GM12878 (cell line): Measurements from ENCODE around the gene TATDN3. TPM values are rescaled to one million over a fixed set of nuclear protein-coding genes. Genes with fewer than 3 reads are reported as not detected.

Source experiments
- ATAC-seq: fragments of 200-7000 bp; cut with Tn5 transposase; 3 replicates; pipeline ENCODE4 v1.9.1; 2020; ENCODE audit warnings: mild to moderate bottlenecking, moderate library complexity
- BruUV-seq: library from RNA; stranded (reverse); fragments of 400-500 nt; replicated peaks from 2 replicates; lab custom pipeline; 2021; lab: Mats Ljungman, UMichigan
- CTCF ChIA-PET: fragments of 300-600 bp; sonication (Branson Sonifier 250); formaldehyde crosslinking; extraction: SDS; loops from one replicate; lab custom pipeline; 2021; ENCODE audit warnings: inconsistent platforms; lab: Yijun Ruan, JAX
- POLR2A ChIA-PET: fragments of 350-600 bp; formaldehyde crosslinking; extraction: SDS; loops from one replicate; lab custom pipeline; 2021; ENCODE audit warnings: inconsistent platforms; lab: Charles Lee
- RAD21 ChIA-PET: fragments of 300-600 bp; sonication (Branson Sonifier 250); formaldehyde crosslinking; loops from one replicate; lab custom pipeline; 2023; ENCODE audit warnings: antibody characterized with exemption; ENCODE audit not compliant: unreplicated experiment; lab: Charles Lee
- SMC1A ChIA-PET: fragments of 300-600 bp; sonication (Branson Sonifier 250); formaldehyde crosslinking; loops from one replicate; lab custom pipeline; 2023; ENCODE audit not compliant: unreplicated experiment, uncharacterized antibody; lab: Charles Lee
- DNase-seq: peaks from one replicate; pipeline ENCODE4 v3.0.0-alpha.2; 2011; ENCODE audit warnings: low read depth, low spot score
- FAIRE-seq: peaks from 3 replicates; lab custom pipeline; 2011; peaks lifted over from hg19 to GRCh38; lab: Jason Lieb, UNC
- H2AFZ ChIP-seq: 2 replicates; pipeline ENCODE4 v1.6.0; 2011; ENCODE audit warnings: low read depth, low read length, control low read depth; ENCODE audit not compliant: control insufficient read depth
- H3K27ac ChIP-seq: 2 replicates; pipeline ENCODE4 v1.5.1; 2011; ENCODE audit warnings: control low read depth; ENCODE audit not compliant: control insufficient read depth, insufficient read depth
- H3K27me3 ChIP-seq, 2 experiments: replicated peaks in 1 of 2; 2 replicates each; pipeline versions ENCODE4 v1.6.0 to v1.6.1; 2011; ENCODE audit warnings: low read length in 1 of 2; ENCODE audit not compliant: control insufficient read depth in 2 of 2, insufficient read depth in 2 of 2
- H3K36me3 ChIP-seq, 2 experiments: 2 replicates each; pipeline ENCODE4 v1.5.1; 2011; ENCODE audit warnings: low read length in 1 of 2; ENCODE audit not compliant: control insufficient read depth in 2 of 2, insufficient read depth in 2 of 2
- H3K4me1 ChIP-seq: 2 replicates; pipeline ENCODE4 v1.6.1; 2011; ENCODE audit warnings: mild to moderate bottlenecking, low read length, moderate library complexity, mixed read lengths; ENCODE audit not compliant: control insufficient read depth, insufficient read depth
- H3K4me2 ChIP-seq: 2 replicates; pipeline ENCODE4 v1.6.0; 2011; ENCODE audit warnings: control low read depth; ENCODE audit not compliant: control insufficient read depth, insufficient read depth
- H3K4me3 ChIP-seq: fragments of 200-600 bp; sonication (generic); 2 replicates; pipeline ENCODE4 v1.5.1; 2016
- H3K79me2 ChIP-seq: 2 replicates; pipeline ENCODE4 v1.6.0; 2011; ENCODE audit warnings: low read length; ENCODE audit not compliant: control insufficient read depth, insufficient read depth
- H3K9ac ChIP-seq: 2 replicates; pipeline ENCODE4 v1.8.0; 2011; ENCODE audit warnings: low read length, control low read depth, mixed read lengths; ENCODE audit not compliant: control insufficient read depth, insufficient read depth
- H3K9me3 ChIP-seq: replicated peaks from 3 replicates; pipeline ENCODE4 v1.5.1; 2011; ENCODE audit warnings: mild to moderate bottlenecking, low read length; ENCODE audit not compliant: control insufficient read depth, insufficient read depth
- H4K20me1 ChIP-seq: 2 replicates; pipeline ENCODE4 v1.6.0; 2011; ENCODE audit not compliant: control insufficient read depth, insufficient read depth
- ATF7 ChIP-seq: fragments of 450-650 bp; IDR thresholded peaks from 2 replicates; pipeline ENCODE4 v1.6.1; 2016; ENCODE audit warnings: low read depth, mild to moderate bottlenecking
- BHLHE40 ChIP-seq, 2 experiments: fragments of 450-650 bp in 1 of 2; IDR thresholded peaks; 2 replicates each; pipeline ENCODE4 v1.6.1; 2011 to 2017; ENCODE audit warnings: low read depth in 2 of 2, borderline replicate concordance in 1 of 2, improper control_type of control experiment in 1 of 2, low read length in 1 of 2, mild to moderate bottlenecking in 1 of 2
- EED ChIP-seq: sonication (generic); IDR thresholded peaks from 2 replicates; pipeline ENCODE4 v1.6.1; 2016; ENCODE audit warnings: antibody characterized with exemption, low read depth
- ESRRA ChIP-seq: IDR thresholded peaks from 2 replicates; pipeline ENCODE4 v1.6.1; 2012; ENCODE audit warnings: mild to moderate bottlenecking, low read length, improper control_type of control experiment
- HDGF ChIP-seq: fragments of 450-650 bp; IDR thresholded peaks from 2 replicates; pipeline ENCODE4 v1.6.1; 2016; ENCODE audit warnings: antibody characterized with exemption
- NBN ChIP-seq: fragments of 450-650 bp; IDR thresholded peaks from 2 replicates; pipeline ENCODE4 v1.6.1; 2016
- NFXL1 ChIP-seq: fragments of 450-650 bp; IDR thresholded peaks from 2 replicates; pipeline ENCODE4 v1.6.1; 2017; ENCODE audit warnings: antibody characterized with exemption, mild to moderate bottlenecking, borderline replicate concordance
- RB1 ChIP-seq: fragments of 450-650 bp; formaldehyde crosslinking; IDR thresholded peaks from 2 replicates; pipeline ENCODE4 v1.6.1; 2017; ENCODE audit warnings: mild to moderate bottlenecking, borderline replicate concordance
- RFX5 ChIP-seq: IDR thresholded peaks from 2 replicates; pipeline ENCODE4 v1.6.1; 2011; ENCODE audit warnings: low read depth, low read length, improper control_type of control experiment
- TBL1XR1 ChIP-seq: IDR thresholded peaks from 2 replicates; pipeline ENCODE4 v1.6.1; 2012; ENCODE audit warnings: low read depth, low read length, improper control_type of control experiment
- ZBED1 ChIP-seq: IDR thresholded peaks from 2 replicates; pipeline ENCODE4 v1.6.1; 2016; ENCODE audit warnings: borderline replicate concordance
- WGBS: methylation state at CpG from one replicate; pipeline ENCODE4 v1.1.6; 2016; ENCODE audit warnings: low lambda C conversion rate; ENCODE audit not compliant: insufficient replicate concordance, insufficient coverage; ENCODE audit errors: missing lambda C conversion rate; 5-methylcytosine and 5-hydroxymethylcytosine counted together
- in situ Hi-C: fragments of 300-500 bp; cut with MboI; formaldehyde crosslinking; loops from 9 replicates; pipeline ENCODE4 v1.14.3; 2018; ENCODE audit warnings: mixed read lengths
- intact Hi-C: fragments of 100-400 bp; cut with micrococcal nuclease; formaldehyde crosslinking; loops from one replicate; pipeline ENCODE4 v1.14.2; 2022; ENCODE audit not compliant: unreplicated experiment
- polyA plus RNA-seq, 11 experiments: library from polyadenylated mRNA; depleted of rRNA in 4 of 11; unstranded in 6 of 11; stranded (reverse) in 5 of 11; fragments of >200 nt; fragmentation: Nextera tagmentation in 4 of 11; fragmentation: Illumina TruSeq in 1 of 11; extraction: Ambion mirVana in 4 of 11; extraction: Trizol in 1 of 11; gene quantifications; 1 replicate in 1 of 11; 2 replicates in 10 of 11; pipeline versions ENCODE4 v1.2.1 to v1.2.3, GENCODE V29; 2011 to 2016; ENCODE audit warnings: inconsistent platforms in 2 of 11, missing spikeins in 2 of 11, low read depth in 1 of 11
- total RNA-seq, 4 experiments: library from RNA; depleted of rRNA in 3 of 4; stranded (reverse); fragments of >200 nt in 3 of 4; fragmentation: Illumina TruSeq in 1 of 4; extraction: Trizol in 1 of 4; gene quantifications; 2 replicates each; pipeline versions ENCODE4 v1.2.1 to v1.2.3, GENCODE V29; 2013 to 2021

TATDN3 gene
- total and polyA plus RNA-seq, 10 of the 15 experiments (the other 5 are each of a cell fraction or from before 2014, with no cell fraction given) = 15.5 to 40.0 (median 22.7) TPM

- no peak for TF ChIP-seq ESRRA
- TF ChIP-seq ATF7 = no peak
- no peak for TF ChIP-seq RB1
Measured at GRCh38 chr1:212827831-212828278, 36.2 kb downstream of the TATDN3 start (continued).

DNA sequence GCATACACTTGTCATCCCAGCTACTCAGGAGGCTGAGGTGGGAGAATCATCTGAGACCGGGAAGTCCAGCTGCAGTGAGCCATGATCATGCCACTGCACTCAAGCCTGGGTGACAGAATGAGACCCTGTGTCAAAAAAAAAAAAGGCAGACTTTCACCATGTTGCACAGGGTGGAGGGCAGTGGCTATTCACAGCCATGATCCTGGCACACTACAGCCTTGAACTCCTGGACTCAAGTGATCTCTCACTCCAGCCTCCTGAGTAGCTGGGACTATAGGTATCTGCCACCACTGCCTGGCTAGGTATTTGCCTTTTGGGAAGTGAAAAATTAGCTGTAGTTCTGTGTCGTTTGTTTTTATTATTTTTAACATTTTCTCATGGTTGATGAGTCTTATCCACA, 36.7 kb downstream of the TATDN3 start:
- Histone ChIP-seq H3K9ac (no peak overlapping the region), H3K27ac (no peak overlapping the region), H3K27me3 (no peaks in the 10 kb centered on the region), H3K4me1 (peaks cover 13% of the 10 kb centered on the region), H3K9me3 (peaks cover 18% of the 10 kb centered on the region), H3K4me2 (no peak overlapping the region), H3K36me3 (no peaks in the 10 kb centered on the region), H2AFZ (no peak overlapping the region), H4K20me1 (no peaks in the 10 kb centered on the region), H3K4me3 (no peak overlapping the region), H3K79me2 (no peaks in the 10 kb centered on the region)
- RAD21 ChIA-PET = interaction anchor here (0.9 to 1.2 kb wide), 3 partner anchors 9 to 167 kb away, joined by 3 to 4 read pairs (median 4); no protein-coding TSS in a partner anchor
- intact Hi-C loops (no loop called here), in situ Hi-C loops (no loop called here)
- BruUV-seq = no TSS peak
- WGBS = 11% methylated on average over 2 of the region's 2 CpGs
- POLR2A ChIA-PET = interaction anchor here (0.5 to 2.5 kb wide), 6 partner anchors 8 to 509 kb away, joined by 3 to 11 read pairs (median 3); partner anchors contain the start of gene FLVCR1
- ATAC-seq = no peak
- CTCF ChIA-PET = interaction anchor here (0.7 to 1.4 kb wide), 6 partner anchors 9 to 167 kb away, joined by 3 to 8 read pairs (median 4); no protein-coding TSS in a partner anchor
- FAIRE-seq = no peak
- SMC1A ChIA-PET = interaction anchor here (0.7 to 1.7 kb wide), 4 partner anchors 9 to 167 kb away, joined by 3 to 6 read pairs (median 4); no protein-coding TSS in a partner anchor
- no peak for DNase-seq
- TF ChIP-seq NFXL1 (no peak), EED (no peak), TBL1XR1 (no peak), RFX5 (no peak), NBN (no peak), ZBED1 (no peak), HDGF (no peak), BHLHE40 (IDR thresholded peaks at IDR 0.05; ENCODE audit: borderline replicate concordance in 1 of 2, low read depth in 2 of 2, low read length in 1 of 2) (no peak)
